T-helper 2 cell (primary cell): Measurements from ENCODE around the gene DHX38.
"Not testable (repeated sequence)": the region's sequence is repeated elsewhere in the genome, so short reads cannot be mapped to it uniquely, and the experiment has no call there.

Source experiments
- DNase-seq, 5 experiments: peaks; one replicate each; pipeline versions ENCODE4 v3.0.0 to v3.0.0-alpha.2; 2012 to 2022
- total RNA-seq, 2 donors: gene quantifications; one replicate each; lab custom pipeline; 2026; lab: John Stamatoyannopoulos, UW

The DHX38 gene
- 138 reads per million in 2 donors for total RNA-seq

DNA sequence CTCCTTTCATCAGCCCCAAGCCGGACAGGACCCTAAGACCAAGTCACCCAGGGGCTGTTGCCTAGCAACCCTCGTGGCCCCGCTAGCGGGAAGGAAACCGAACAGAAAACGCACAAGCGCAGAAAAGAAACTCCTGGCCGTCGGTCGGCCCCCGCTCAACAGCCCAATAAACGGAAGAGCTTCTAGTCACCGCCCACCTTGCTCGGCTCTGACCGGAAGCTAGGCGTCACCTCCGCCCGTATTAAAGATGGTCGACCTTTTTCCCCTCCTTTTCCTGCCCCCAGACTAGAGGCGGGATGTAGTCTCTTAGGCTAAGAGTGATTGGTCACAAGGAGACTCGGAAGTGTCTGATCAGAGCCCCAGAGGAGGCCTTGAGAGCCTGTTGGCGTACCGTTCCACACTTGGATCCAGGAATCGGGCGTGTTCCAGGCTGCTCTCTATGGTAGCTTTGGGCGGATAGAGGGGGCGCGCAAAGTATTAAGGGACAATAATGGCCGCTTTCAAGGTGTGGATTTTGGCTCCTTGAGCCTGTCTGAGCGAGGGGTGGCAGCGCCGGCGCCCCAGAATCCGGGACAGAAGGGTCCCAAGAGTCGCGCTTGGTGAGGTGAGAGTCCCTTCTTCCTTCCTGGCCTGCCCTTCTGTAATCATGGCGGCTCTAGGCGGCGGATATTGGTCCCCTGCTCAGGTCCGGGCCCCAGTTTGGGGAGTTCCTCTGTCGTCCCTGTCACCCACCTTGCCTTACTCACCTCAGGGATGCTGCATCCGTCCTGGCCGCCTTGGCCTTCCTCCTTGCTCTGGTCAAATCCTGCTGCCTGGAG lies at the start of gene DHX38, which contains the start of gene TXNL4B:
Gene DHX38, plus strand, starts transcription at position 400 of the 818 bp plus-strand sequence. CDS start 2,311 bp downstream, outside the sequence.
Gene TXNL4B, minus strand, starts transcription at position 173 of the 818 bp plus-strand sequence. CDS start 2,871 bp downstream, outside the sequence.
- DNase-seq, result peak; percentile 64 to 98 (median 85)

DNA sequence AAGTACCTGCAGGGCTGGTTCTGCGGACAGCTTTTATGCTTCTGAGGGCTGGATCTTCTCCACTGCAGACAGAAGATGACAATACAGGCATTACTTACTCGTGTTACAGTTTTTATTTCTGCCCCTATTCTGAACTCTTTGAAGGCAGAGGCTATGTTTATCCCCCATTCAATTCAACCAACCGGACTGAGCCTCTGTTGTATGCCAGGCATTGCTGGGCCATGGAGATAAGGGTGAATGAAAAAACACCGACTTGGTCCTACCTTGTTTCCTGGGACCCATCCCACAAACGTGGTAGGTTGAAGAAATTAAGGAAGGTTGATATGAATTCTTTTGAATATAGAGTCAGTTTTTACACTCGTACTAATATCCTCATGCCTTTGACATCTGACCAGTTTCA lies 49.4 kb upstream of the DHX38 start:
- no peak for DNase-seq

DNA sequence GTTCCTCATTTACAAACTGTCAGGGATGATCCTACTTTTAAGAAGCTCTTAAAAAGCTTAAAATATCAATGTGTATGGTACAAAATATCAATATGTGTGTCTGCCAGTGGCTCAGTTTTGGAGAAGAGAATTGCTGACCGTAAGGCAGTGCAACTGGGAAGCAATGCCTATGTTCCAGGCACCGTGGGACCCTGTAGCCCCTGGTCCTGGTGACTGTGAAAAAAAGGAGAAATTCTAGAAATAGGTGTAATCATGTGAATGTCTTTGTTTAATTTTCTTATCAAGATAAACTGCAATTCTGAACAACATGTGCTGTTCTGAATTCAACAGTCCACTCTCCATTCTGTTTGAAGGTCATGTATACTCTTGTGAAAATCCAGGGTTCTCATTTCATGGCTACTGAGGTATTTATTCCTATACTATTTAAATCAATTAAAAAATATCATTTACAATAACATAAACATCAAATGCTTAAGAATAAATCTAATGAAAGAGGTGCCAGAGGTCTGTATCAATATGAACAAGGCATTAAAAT lies 48.8 kb upstream of the DHX38 start:
- DNase-seq, result no peak

DNA sequence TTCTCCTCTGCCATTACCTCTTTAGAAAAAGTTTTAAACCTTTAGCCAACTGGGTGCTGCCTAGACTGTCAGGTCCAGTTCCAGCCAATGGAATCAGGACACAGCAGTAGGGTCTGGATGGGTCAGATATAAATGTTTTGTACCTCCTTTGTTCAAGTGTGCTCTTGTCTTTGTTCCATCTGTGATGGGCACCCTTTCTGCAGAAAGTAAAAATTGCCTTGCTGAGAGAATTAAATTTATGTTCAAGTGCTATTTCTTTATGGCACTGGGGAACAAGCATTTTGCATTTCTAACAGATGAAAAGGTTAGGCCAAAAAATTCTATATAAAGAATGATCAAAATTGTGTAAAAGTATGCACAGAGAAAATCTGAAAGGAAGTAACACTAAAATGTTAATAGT lies 44.5 kb upstream of the DHX38 start:
- no peak for DNase-seq

DNA sequence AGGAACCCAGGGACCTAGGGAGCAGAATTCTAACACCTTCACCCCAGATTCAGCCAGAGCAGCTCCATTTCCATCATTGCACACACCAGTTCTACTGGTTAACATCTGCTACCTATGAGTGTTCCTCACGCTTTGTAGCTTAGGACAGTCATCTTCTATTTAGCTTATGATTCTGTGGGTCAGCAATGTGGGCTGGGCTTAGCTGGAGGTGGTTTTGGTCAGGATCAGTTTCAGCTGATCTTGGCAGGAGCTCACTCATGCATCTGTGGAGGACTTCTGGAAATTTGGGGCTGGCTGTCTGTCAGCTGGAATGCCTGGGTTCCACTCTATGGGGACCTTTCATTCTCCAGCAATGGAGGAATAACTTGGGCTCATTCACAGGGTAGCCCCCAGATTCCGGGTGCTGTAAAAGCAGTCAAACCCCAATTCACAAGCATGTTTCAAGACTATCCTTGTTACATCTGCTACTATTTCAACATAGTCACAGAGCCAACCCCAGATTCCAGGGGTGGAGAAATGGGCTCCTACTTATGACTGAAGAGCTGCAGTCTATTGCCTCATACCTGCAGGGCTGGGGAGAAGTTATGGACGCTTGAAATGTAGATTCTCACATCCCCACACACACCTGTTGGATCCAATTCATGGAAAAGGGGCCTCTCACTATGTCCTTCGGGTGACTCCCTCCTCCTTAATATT lies 42.7 kb upstream of the DHX38 start:
- no peak for DNase-seq

DNA sequence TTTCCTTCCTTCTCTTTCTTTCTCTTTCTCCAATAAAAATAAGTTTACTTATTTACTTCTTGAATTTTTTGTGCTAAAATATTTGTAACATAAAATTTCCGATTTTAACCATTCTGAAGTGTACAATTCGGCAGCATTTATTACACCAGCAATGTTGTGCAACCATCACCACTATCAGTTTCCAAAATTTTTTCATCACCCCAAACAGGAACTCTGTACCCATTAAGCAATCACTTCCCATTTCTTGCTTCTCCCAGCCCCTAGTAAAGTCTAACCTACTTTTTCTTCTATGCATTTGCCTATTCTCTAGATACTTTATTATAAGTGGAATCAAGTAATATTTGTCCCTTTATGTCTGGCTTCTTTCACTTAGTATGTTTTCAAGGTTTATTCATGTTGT lies 41.8 kb upstream of the DHX38 start:
- DNase-seq, result no peak

GRCh38 chr16:72054254-72054847 lies 39.3 kb upstream of the DHX38 start, which contains the start of gene HP:
TSS of gene HP (plus strand) at chr16:72054505. CDS start at chr16:72054653, 148 bp downstream.
- DNase-seq, result not testable (repeated sequence)

DNA sequence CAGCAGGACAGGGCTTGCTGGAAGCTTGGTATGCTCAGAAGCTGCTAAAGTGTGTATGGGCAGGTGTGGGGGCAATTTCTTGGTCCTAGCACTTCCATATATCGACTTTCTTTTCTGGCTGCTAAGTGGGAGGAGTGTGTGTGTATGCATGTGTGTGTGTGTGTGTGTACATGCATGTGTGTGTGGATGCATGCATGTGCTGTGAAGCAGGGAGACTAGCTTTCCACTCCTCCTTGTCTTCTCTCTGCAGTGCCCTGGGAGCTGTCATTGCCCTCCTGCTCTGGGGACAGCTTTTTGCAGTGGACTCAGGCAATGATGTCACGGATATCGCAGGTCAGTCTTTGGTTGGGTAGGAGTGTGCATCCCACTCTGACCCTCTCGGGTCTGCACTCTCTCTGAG lies 37.7 kb upstream of the DHX38 start:
- DNase-seq, result no peak

GRCh38 chr16:72057313-72057712 lies 36.3 kb upstream of the DHX38 start:
- DNase-seq, result not testable (repeated sequence)

DNA sequence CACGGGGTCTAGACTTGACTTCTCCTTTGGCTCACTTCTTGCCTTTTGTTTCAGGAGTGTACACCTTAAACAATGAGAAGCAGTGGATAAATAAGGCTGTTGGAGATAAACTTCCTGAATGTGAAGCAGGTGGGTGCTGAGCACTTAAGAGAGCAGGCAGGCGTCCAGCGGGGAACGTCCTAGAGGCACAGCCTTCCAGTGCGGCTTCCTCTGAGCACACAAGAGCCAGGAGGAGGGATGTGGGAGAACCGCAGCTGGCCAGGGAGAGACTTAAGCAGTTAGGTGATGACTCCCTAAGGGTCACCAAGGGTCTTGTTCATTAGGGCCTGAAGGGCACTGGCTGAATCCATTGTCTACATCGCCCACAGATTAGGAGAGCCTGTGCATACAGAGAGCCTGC lies 34.6 kb upstream of the DHX38 start:
- not testable (repeated sequence) for DNase-seq

DNA sequence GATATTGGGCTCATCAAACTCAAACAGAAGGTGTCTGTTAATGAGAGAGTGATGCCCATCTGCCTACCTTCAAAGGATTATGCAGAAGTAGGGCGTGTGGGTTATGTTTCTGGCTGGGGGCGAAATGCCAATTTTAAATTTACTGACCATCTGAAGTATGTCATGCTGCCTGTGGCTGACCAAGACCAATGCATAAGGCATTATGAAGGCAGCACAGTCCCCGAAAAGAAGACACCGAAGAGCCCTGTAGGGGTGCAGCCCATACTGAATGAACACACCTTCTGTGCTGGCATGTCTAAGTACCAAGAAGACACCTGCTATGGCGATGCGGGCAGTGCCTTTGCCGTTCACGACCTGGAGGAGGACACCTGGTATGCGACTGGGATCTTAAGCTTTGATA lies 33.2 kb upstream of the DHX38 start:
- no peak for DNase-seq

DNA sequence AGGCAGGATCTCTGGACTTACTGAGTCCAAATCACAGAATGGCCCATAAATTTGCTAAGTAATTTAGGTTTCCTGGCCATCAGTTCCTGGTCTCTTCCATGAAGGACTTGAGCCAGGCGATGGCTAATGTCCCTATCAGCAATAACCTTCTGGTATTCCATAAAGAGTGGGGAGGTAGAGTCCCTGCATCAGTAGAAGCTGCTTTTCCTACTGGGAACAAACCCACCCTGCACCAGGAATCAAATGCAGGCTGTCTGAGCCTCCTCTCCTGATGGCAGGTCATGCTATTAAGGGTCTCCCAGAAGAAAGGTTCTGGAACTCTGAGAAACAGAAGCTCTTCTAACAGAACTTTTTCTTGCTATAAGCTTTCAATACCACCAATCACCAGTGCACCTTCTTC lies 32.1 kb upstream of the DHX38 start:
- DNase-seq, result no peak

DNA sequence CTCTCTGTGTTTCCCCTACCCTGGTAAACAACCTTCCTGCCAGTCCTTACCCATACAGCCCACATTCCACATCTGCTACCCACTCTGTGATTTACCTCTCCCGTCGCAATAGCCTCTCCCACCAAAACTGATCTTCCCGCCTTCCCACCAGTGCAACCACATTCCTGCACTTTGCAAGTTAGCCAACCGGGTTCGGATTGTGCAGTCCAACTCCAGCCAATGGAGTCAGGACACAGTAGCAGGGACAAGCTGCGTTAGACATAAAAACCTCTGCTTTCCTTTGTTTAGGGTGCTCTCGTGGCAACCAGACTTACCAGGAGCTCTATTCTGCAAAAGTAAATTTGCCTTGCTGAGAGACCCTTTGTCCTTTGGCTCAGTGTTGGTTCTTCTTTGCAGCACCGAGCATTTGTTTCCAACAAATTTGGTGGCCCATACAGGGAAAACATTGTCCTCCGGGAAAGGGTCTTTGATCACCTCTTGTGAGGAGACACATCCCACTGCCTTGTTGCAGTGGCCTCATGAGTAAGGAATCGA lies 29.2 kb upstream of the DHX38 start:
- no peak for DNase-seq

GRCh38 chr16:72066747-72067146 lies 26.9 kb upstream of the DHX38 start:
- peak in 2 of 5 experiments; percentile 0 to 35 for DNase-seq

GRCh38 chr16:72068930-72069329 lies 24.7 kb upstream of the DHX38 start:
- no peak for DNase-seq

DNA sequence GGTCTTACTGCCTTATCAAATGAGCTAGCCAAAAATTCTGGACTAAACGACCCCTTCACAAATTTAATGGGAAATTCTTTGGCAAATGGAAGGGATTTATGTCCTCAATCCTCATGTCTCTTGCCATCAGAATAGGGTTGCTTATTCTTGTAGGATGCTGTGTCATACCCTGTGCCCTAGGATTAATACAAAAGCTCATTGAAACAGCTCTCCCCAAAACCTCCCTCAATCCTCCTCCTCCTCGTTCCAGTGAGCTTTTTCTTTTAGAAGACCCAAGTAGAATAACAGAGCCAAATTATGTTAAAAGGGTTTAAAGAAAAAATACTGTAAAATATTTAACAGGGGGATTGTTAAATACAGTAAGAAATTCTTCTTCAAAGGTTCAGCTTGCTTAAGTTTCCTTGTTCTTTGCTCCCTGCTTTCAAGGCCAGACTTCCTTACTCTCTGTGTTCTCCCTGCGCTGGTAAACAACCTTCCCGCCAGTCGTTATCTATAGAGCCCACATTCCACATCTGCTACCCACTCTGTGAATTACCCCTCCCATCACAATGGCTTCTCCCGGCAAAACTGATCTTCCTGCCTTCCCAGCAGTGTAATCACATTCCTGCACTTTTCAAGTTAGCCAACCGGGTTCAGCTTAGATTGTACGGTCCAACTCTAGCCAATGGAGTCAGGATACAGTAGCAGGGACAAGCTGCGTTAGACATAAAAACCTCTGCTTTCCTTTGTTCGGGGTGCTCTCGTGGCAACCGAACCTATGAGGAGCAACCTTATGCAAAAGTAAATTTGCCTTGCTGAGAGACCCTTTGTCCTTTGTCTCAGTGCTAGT lies 20.9 kb upstream of the DHX38 start:
- no peak for DNase-seq

DNA sequence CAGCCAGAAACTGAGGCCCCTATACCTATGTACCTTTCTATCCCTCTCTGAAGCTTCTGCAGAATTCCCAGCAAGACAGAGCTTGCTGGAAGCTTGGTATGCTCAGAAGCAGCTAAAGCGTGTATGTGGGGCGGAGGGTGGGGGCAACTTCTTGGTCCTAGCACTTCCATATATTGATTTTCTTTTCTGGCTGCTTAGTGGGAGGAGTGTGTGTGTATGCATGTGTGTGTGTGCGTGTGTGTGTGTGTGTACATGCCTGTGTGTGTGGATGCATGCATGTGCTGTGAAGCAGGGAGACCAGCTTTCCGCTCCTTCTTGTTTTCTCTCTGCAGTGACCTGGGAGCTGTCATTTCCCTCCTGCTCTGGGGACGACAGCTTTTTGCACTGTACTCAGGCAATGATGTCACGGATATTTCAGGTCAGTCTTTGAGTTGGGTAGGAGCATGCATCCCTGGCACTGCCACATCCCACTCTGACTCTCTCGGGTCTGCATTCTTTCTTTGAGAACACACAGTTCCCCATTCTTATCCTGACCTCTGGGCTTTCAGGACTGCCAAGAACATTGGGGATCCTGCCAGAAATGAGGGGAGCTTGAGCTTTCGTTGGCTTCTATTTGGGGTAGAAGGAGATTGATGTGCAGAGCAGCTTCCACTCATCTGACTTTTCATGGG lies 20.0 kb upstream of the DHX38 start:
- no peak for DNase-seq

- not testable (repeated sequence) for DNase-seq
Measured at GRCh38 chr16:72075067-72075466, 18.6 kb upstream of the DHX38 start.

DNA sequence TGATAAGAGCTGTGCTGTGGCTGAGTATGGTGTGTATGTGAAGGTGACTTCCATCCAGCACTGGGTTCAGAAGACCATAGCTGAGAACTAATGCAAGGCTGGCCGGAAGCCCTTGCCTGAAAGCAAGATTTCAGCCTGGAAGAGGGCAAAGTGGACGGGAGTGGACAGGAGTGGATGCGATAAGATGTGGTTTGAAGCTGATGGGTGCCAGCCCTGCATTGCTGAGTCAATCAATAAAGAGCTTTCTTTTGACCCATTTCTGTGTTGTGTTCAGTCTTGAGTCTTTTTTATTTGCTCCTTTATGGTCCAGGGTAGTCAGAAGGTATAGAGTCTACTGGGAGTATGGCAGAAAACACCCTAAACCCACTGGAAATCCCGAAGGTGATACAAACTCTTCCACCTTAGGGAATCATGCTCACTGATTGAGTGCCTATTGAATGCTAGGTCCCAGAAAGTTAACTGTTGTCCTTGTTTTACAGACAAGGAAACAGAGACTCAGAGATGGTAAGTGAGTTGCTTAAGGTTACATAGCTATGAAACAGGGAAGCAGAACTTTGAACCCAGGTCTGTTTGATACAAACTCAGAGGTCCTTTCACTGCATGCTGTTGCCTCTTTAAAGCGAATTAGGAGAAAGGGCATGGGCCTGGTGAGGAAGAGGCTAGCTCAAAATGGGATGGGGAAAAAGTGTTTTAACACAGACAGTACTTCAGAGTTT lies 16.5 kb upstream of the DHX38 start:
- DNase-seq, result not testable (repeated sequence)

DNA sequence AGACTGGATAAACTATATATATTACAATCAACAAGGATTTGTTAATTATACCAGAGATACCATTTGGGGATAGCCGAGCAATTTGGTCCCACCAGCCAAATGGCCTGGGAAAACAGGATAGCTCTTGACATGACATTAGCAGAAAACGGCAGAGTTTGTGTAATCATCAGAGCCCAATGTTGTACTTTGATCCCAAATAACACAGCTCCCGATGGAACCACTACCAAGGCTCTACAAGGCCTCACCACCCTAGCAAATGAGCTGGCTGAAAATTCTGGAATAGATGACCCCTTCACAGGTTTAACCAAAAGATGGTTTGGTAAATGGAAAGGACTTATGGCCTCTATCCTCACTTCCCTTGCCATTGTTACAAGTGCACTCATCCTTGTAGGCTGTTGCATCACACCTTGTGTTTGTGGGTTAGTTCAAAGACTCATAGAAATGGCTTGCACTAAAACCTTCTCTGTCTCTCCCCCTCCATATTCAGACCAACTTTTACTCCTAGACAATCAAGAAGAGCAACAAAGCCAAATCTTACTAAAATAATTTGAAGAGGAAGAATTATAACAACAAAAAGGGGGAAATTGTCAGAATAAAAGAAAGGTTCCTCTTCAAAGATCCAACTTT lies 9.8 kb upstream of the DHX38 start:
- DNase-seq, result no peak
